Fibroblast of lung (primary cell): ENCODE measurements around the gene SHISAL1. TPM values are rescaled to one million over a fixed set of nuclear protein-coding genes. Genes with fewer than 3 reads are reported as not detected.

ENCODE experiments used
- DNase-seq, 2 donors: peaks; one replicate each; pipeline versions ENCODE4 v3.0.0 to v3.0.0-alpha.2; 2010; ENCODE audit warnings: low read depth in 2 of 2
- H2AFZ ChIP-seq: 2 replicates; pipeline ENCODE4 v1.5.1; 2012; ENCODE audit warnings: low read length, control low read depth, inconsistent platforms
- H3K27ac ChIP-seq: 2 replicates; pipeline ENCODE4 v1.5.1; 2011; ENCODE audit warnings: low read length, control low read depth; ENCODE audit not compliant: insufficient read depth
- H3K27me3 ChIP-seq: 2 replicates; pipeline ENCODE4 v1.5.1; 2011; ENCODE audit warnings: mild to moderate bottlenecking, low read length; ENCODE audit not compliant: control insufficient read depth, insufficient read depth
- H3K36me3 ChIP-seq: 2 replicates; pipeline ENCODE4 v1.5.1; 2011; ENCODE audit warnings: low read length; ENCODE audit not compliant: control insufficient read depth, insufficient read depth
- H3K4me1 ChIP-seq: 2 replicates; pipeline ENCODE4 v1.5.1; 2011; ENCODE audit warnings: low read length; ENCODE audit not compliant: control insufficient read depth, insufficient read depth; ENCODE audit errors: extremely low read depth
- H3K4me2 ChIP-seq: 2 replicates; pipeline ENCODE4 v1.5.1; 2011; ENCODE audit warnings: low read length, control low read depth; ENCODE audit not compliant: insufficient read depth; ENCODE audit errors: extremely low read depth
- H3K4me3 ChIP-seq, 4 experiments: fragments of 200-600 bp in 1 of 4; sonication (generic) in 1 of 4; replicated peaks in 1 of 4; 2 replicates each; pipeline ENCODE4 v1.5.1; 2011 to 2016; ENCODE audit warnings: low read length in 4 of 4, low read depth in 3 of 4, mild to moderate bottlenecking in 3 of 4, control low read depth in 2 of 4, inconsistent platforms in 1 of 4, mixed read lengths in 1 of 4; ENCODE audit not compliant: insufficient read depth in 1 of 4; ENCODE audit errors: control extremely low read depth in 1 of 4
- H3K79me2 ChIP-seq: 2 replicates; pipeline ENCODE4 v1.5.1; 2012; ENCODE audit warnings: mild to moderate bottlenecking, low read length, inconsistent platforms; ENCODE audit not compliant: control insufficient read depth, insufficient read depth
- H3K9ac ChIP-seq: 2 replicates; pipeline ENCODE4 v1.5.1; 2011; ENCODE audit warnings: mild to moderate bottlenecking, low read length, control low read depth; ENCODE audit not compliant: insufficient read depth
- H3K9me3 ChIP-seq: 2 replicates; pipeline ENCODE4 v1.5.1; 2012; ENCODE audit warnings: low read depth, low read length; ENCODE audit not compliant: control insufficient read depth, insufficient read depth
- H4K20me1 ChIP-seq: 2 replicates; pipeline ENCODE4 v1.5.1; 2011; ENCODE audit warnings: low read length; ENCODE audit not compliant: control insufficient read depth, insufficient read depth; ENCODE audit errors: extremely low read depth
- CTCF ChIP-seq, 2 donors: IDR thresholded peaks in 1 of 2; conservative IDR thresholded peaks in 1 of 2; 1 replicate in 1 of 2; 2 replicates in 1 of 2; pipeline ENCODE4 v1.5.1; 2011 to 2012; ENCODE audit warnings: low read length in 2 of 2, control low read depth in 1 of 2, inconsistent platforms in 1 of 2, low read depth in 1 of 2, mild to moderate bottlenecking in 1 of 2
- EZH2 ChIP-seq: IDR thresholded peaks from 2 replicates; pipeline ENCODE4 v1.5.1; 2012; ENCODE audit warnings: low read length, control low read depth, mild to moderate bottlenecking; ENCODE audit errors: missing control alignments
- polyA plus RNA-seq, 2 donors: library from polyadenylated mRNA; depleted of rRNA in 1 of 2; stranded (reverse) in 1 of 2; unstranded in 1 of 2; fragments of >200 nt; gene quantifications; 2 replicates each; pipeline ENCODE4 v1.2.1, GENCODE V29; 2011 to 2012; ENCODE audit warnings: missing spikeins in 1 of 2
- total RNA-seq: library from RNA; depleted of rRNA; stranded (reverse); fragments of >200 nt; gene quantifications from 2 replicates; pipeline ENCODE4 v1.2.1, GENCODE V29; 2014

Gene SHISAL1
- total and polyA plus RNA-seq, 2 donors (not counting 1 experiment from before 2014, with no cell fraction given): 0.73 to 3.5 TPM

- Histone ChIP-seq H3K4me1 (peaks cover 2% of the 10 kb centered on the region), H3K27ac (no peak overlapping the region)
- DNase-seq: peak in 1 of 2 donors; percentile 73
Observed at GRCh38 chr22:44316393-44317122, 3.8 kb upstream of the SHISAL1 start.

GRCh38 chr22:44314425-44315067 is 1.8 kb upstream of the SHISAL1 start:
- no peak overlapping the region for H3K9ac ChIP-seq
- H3K27me3 ChIP-seq: no peaks in the 10 kb centered on the region
- no peaks in the 10 kb centered on the region for H3K36me3 ChIP-seq
- TF ChIP-seq EZH2 (no peak), CTCF (conservative IDR thresholded peaks at IDR 0.05 in 1 of 2, IDR thresholded peaks at IDR 0.05 in 1 of 2; ENCODE audit: low read depth in 1 of 2, low read length in 2 of 2) (no peak)
- H4K20me1 ChIP-seq: no peaks in the 10 kb centered on the region
- H2AFZ ChIP-seq: no peak overlapping the region
- no peak overlapping the region for H3K4me3 ChIP-seq
- no peak overlapping the region for H3K27ac ChIP-seq
- H3K4me2 ChIP-seq: no peak overlapping the region
- H3K9me3 ChIP-seq: no peaks in the 10 kb centered on the region
- no peak for DNase-seq
- H3K79me2 ChIP-seq: no peaks in the 10 kb centered on the region
- peaks cover 7% of the 10 kb centered on the region for H3K4me1 ChIP-seq

More at GRCh38 chr22:44316393-44317122, 3.8 kb upstream of the SHISAL1 start:
- no peaks in the 10 kb centered on the region for H3K79me2 ChIP-seq
- no peaks in the 10 kb centered on the region for H3K36me3 ChIP-seq
- H3K9me3 ChIP-seq: no peaks in the 10 kb centered on the region
- H3K27me3 ChIP-seq: no peaks in the 10 kb centered on the region
- H3K4me3 ChIP-seq: no peak overlapping the region
- no peak overlapping the region for H3K9ac ChIP-seq
- no peaks in the 10 kb centered on the region for H4K20me1 ChIP-seq
- H3K4me2 ChIP-seq: no peak overlapping the region
- no peak overlapping the region for H2AFZ ChIP-seq
- TF ChIP-seq EZH2 (no peak), CTCF (conservative IDR thresholded peaks at IDR 0.05 in 1 of 2, IDR thresholded peaks at IDR 0.05 in 1 of 2; ENCODE audit: low read depth in 1 of 2, low read length in 2 of 2) (no peak)

GRCh38 chr22:44313385-44314006 is 745 bp upstream of the SHISAL1 start:
- Histone ChIP-seq H3K9ac (no peak overlapping the region), H3K4me2 (no peak overlapping the region), H3K27me3 (no peaks in the 10 kb centered on the region), H2AFZ (no peak overlapping the region), H3K9me3 (no peaks in the 10 kb centered on the region), H4K20me1 (no peaks in the 10 kb centered on the region), H3K79me2 (no peaks in the 10 kb centered on the region), H3K27ac (no peak overlapping the region), H3K4me1 (peaks cover 11% of the 10 kb centered on the region), H3K36me3 (no peaks in the 10 kb centered on the region), H3K4me3 (no peak overlapping the region)
- TF ChIP-seq EZH2: no peak
- no peak for TF ChIP-seq CTCF (conservative IDR thresholded peaks at IDR 0.05 in 1 of 2, IDR thresholded peaks at IDR 0.05 in 1 of 2; ENCODE audit: low read depth in 1 of 2, low read length in 2 of 2)
- DNase-seq: no peak
